IMR-90 (cell line): ENCODE data around the gene MYO10.

ENCODE experiments used
- BHLHE40 ChIP-seq: fragments of 150-350 bp; IDR thresholded peaks from 2 replicates; pipeline ENCODE4 v1.6.1; 2016; ENCODE audit warnings: mild to moderate bottlenecking, low read depth, low read length
- CEBPB ChIP-seq: IDR thresholded peaks from 2 replicates; pipeline ENCODE4 v1.6.1; 2012; ENCODE audit warnings: low read depth, low read length, improper control_type of control experiment
- CHD1 ChIP-seq: IDR thresholded peaks from 2 replicates; pipeline ENCODE4 v1.6.1; 2012; ENCODE audit warnings: low read depth, low read length, improper control_type of control experiment
- CTCF ChIP-seq: conservative IDR thresholded peaks from 2 replicates; pipeline ENCODE4 v1.5.1; 2012; ENCODE audit warnings: mild to moderate bottlenecking, low read depth, low read length, improper control_type of control experiment
- FOS ChIP-seq: fragments of 150-350 bp; IDR thresholded peaks from 2 replicates; pipeline ENCODE4 v1.6.1; 2016; ENCODE audit warnings: low read depth, low read length
- MAZ ChIP-seq: IDR thresholded peaks from 2 replicates; pipeline ENCODE4 v1.6.1; 2012; ENCODE audit warnings: low read depth, mild to moderate bottlenecking, low read length, improper control_type of control experiment, moderate library complexity, borderline replicate concordance
- POLR2A ChIP-seq: IDR thresholded peaks from 2 replicates; pipeline ENCODE4 v1.6.1; 2012; ENCODE audit warnings: mild to moderate bottlenecking, low read depth, low read length
- RAD21 ChIP-seq: IDR thresholded peaks from 2 replicates; pipeline ENCODE4 v1.6.1; 2012; ENCODE audit warnings: low read length, improper control_type of control experiment
- USF2 ChIP-seq: fragments of 150-350 bp; IDR thresholded peaks from 2 replicates; pipeline ENCODE4 v1.6.1; 2017; ENCODE audit warnings: mild to moderate bottlenecking, antibody characterized with exemption, low read length, low read depth

- TF ChIP-seq CTCF (no peak), USF2 (no peak), RAD21 (no peak), CHD1 (no peak), BHLHE40 (no peak), POLR2A (no peak), MAZ (no peak), FOS (no peak), CEBPB (no peak)
Measured at GRCh38 chr5:16618138-16618897, 317.8 kb downstream of the MYO10 start.
